HG03457 (cell line): Measurements from ENCODE around the gene SRM.
A peak's percentile ranks its signal among the peaks of the same experiment; 100 is the strongest.
"Not testable (repeated sequence)": the region's sequence is repeated elsewhere in the genome, so short reads cannot be mapped to it uniquely, and the experiment has no call there.

Experiments used
- ATAC-seq: cut with Tn5 transposase; IDR thresholded peaks from one replicate; pipeline ENCODE4 v1.9.1; 2021; ENCODE audit warnings: moderate number of reproducible peaks; ENCODE audit not compliant: unreplicated experiment

Gene SRM

GRCh38 chr1:11023201-11023600 lies 36.6 kb downstream of the SRM start:
- ATAC-seq = no peak

- ATAC-seq = no peak
These were observed 39.8 kb downstream of the SRM start for GRCh38 chr1:11019971-11020370.

DNA sequence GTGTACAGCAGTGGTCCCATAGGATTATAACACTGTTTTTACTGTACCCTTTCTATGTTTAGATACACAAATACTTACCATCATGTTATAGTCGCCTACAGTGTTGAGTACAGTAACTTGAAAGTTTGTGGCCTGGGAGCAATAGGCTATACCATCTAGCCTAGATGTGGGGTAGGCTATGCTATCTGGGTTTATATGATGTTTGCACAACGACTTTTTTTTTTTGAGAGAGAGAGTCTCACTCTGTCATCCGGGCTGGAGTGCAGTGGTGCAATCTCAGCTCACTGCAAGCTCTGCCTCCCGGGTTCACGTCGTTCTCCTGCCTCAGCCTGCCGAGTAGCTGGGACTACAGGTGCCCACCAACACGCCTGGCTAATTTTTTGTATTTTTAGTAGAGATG lies 40.5 kb downstream of the SRM start:
- ATAC-seq = not testable (repeated sequence)

- no peak for ATAC-seq
These were observed 46.7 kb downstream of the SRM start for GRCh38 chr1:11013160-11013531.

GRCh38 chr1:11012260-11013159 lies 47.3 kb downstream of the SRM start, which contains the start of gene TARDBP:
TSS of gene TARDBP (plus strand) at chr1:11012654. CDS start at chr1:11013728, 1,074 bp downstream.
- ATAC-seq = peak; percentile 71
